Measurements from ENCODE around the gene SLC14A1. TPM values are rescaled to one million over a fixed set of nuclear protein-coding genes. Genes with fewer than 3 reads are reported as not detected.

SLC14A1 gene
- total and polyA plus RNA-seq, 10 of the 15 experiments (the other 5 are each of a cell fraction or from before 2014, with no cell fraction given): 0.06 to 0.67 (median 0.10) TPM; not detected in 2

- TF ChIP-seq ZBED1 (IDR thresholded peaks at IDR 0.05; ENCODE audit: borderline replicate concordance) (no peak), IRF5 (IDR thresholded peaks at IDR 0.05; ENCODE audit: borderline replicate concordance) (no peak), SRF (IDR thresholded peaks at IDR 0.05; ENCODE audit: low read depth in 2 of 2, low read length in 2 of 2) (no peak), HDAC2 (IDR thresholded peaks at IDR 0.05) (no peak), TAF1 (IDR thresholded peaks at IDR 0.05; ENCODE audit: borderline replicate concordance, low read depth, low read length) (no peak), RAD51 (IDR thresholded peaks at IDR 0.05) (no peak), GATAD2B (conservative IDR thresholded peaks at IDR 0.05; ENCODE audit: low read depth) (no peak), ETV6 (conservative IDR thresholded peaks at IDR 0.05 in 1 of 2, IDR thresholded peaks at IDR 0.05 in 1 of 2; ENCODE audit: borderline replicate concordance in 1 of 2, low read depth in 1 of 2) (no peak), MEF2A (IDR thresholded peaks at IDR 0.05; ENCODE audit: insufficient read depth, low read depth, low read length) (no peak), IKZF1 (conservative IDR thresholded peaks at IDR 0.05) (no peak), EGR1 (IDR thresholded peaks at IDR 0.05; ENCODE audit: borderline replicate concordance in 1 of 2, low read depth in 2 of 2, low read length in 2 of 2) (no peak), CREM (IDR thresholded peaks at IDR 0.05; ENCODE audit: low read depth) (no peak), CUX1 (IDR thresholded peaks at IDR 0.05; ENCODE audit: insufficient replicate concordance, low read depth, low read length) (no peak)
- TF ChIP-seq, protein P1, sequence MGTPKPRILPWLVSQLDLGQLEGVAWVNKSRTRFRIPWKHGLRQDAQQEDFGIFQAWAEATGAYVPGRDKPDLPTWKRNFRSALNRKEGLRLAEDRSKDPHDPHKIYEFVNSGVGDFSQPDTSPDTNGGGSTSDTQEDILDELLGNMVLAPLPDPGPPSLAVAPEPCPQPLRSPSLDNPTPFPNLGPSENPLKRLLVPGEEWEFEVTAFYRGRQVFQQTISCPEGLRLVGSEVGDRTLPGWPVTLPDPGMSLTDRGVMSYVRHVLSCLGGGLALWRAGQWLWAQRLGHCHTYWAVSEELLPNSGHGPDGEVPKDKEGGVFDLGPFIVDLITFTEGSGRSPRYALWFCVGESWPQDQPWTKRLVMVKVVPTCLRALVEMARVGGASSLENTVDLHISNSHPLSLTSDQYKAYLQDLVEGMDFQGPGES (IDR thresholded peaks at IDR 0.05): no peak
- Histone ChIP-seq H3K79me2 (ENCODE audit: control insufficient read depth, insufficient read depth, low read length) (no peaks in the 10 kb centered on the region), H2AFZ (ENCODE audit: control insufficient read depth, low read depth, low read length) (peak overlapping the region; percentile 57), H3K4me3 (no peak overlapping the region), H4K20me1 (ENCODE audit: control insufficient read depth, insufficient read depth) (no peaks in the 10 kb centered on the region), H3K4me1 (ENCODE audit: control insufficient read depth, insufficient read depth, low read length) (no peaks in the 10 kb centered on the region), H3K27me3 (replicated peaks in 1 of 2; ENCODE audit: control insufficient read depth in 2 of 2, insufficient read depth in 2 of 2, low read length in 1 of 2) (no peaks in the 10 kb centered on the region), H3K4me2 (ENCODE audit: control insufficient read depth, insufficient read depth) (peak overlapping the region; percentile 30), H3K9me3 (replicated peaks; ENCODE audit: control insufficient read depth, insufficient read depth, low read length) (no peaks in the 10 kb centered on the region), H3K9ac (ENCODE audit: control insufficient read depth, insufficient read depth, low read length) (peak overlapping the region; percentile 22; the same call in 1 of the 2 replicates), H3K27ac (ENCODE audit: control insufficient read depth, insufficient read depth) (no peak overlapping the region), H3K36me3 (ENCODE audit: control insufficient read depth in 2 of 2, insufficient read depth in 2 of 2, low read length in 1 of 2) (no peaks in the 10 kb centered on the region)
- SMC1A ChIA-PET (ENCODE audit: uncharacterized antibody, unreplicated experiment): no interaction called here
- RAD21 ChIA-PET (ENCODE audit: unreplicated experiment): no interaction called here
- FAIRE-seq (no peak), ATAC-seq (no peak), DNase-seq (ENCODE audit: low read depth, low spot score) (no peak)
- no TSS peak for BruUV-seq (replicated peaks)
- CTCF ChIA-PET: interaction anchor here (0.7 kb wide), 1 partner anchor 644 kb away, joined by 3 read pairs; no protein-coding TSS in a partner anchor
- 8% methylated on average over 4 of the region's 4 CpGs for WGBS (ENCODE audit: insufficient coverage, insufficient replicate concordance, low lambda C conversion rate, missing lambda C conversion rate)
- in situ Hi-C loops (cut with MboI) (no loop called here), intact Hi-C loops (cut with micrococcal nuclease; ENCODE audit: unreplicated experiment) (no loop called here)
- POLR2A ChIA-PET: no interaction called here
Observed at GRCh38 chr18:45785134-45785533, 61.2 kb downstream of the SLC14A1 start.
